Measurements from ENCODE around the gene OXT.

The OXT gene

GRCh38 chr20:3072530-3073250 is 1.3 kb downstream of the OXT start:
- no peak for TF ChIP-seq USF1 (IDR thresholded peaks at IDR 0.05)
- no peak for TF ChIP-seq YY1 (IDR thresholded peaks at IDR 0.05; ENCODE audit: low read depth)
- no peak for TF ChIP-seq RAD21 (IDR thresholded peaks at IDR 0.05; ENCODE audit: low read depth)
- no peak for TF ChIP-seq FOXM1 (IDR thresholded peaks at IDR 0.05; ENCODE audit: borderline replicate concordance, low read depth)
- TF ChIP-seq EP300 (IDR thresholded peaks at IDR 0.05; ENCODE audit: borderline replicate concordance): no peak
- no peak for TF ChIP-seq TEAD4 (IDR thresholded peaks at IDR 0.05)

- TF ChIP-seq RAD21 (IDR thresholded peaks at IDR 0.05; ENCODE audit: low read depth): no peak
- TF ChIP-seq USF1 (IDR thresholded peaks at IDR 0.05): no peak
- no peak for TF ChIP-seq EP300 (IDR thresholded peaks at IDR 0.05; ENCODE audit: borderline replicate concordance)
- TF ChIP-seq EGR1 (IDR thresholded peaks at IDR 0.05): no peak
- no peak for TF ChIP-seq TEAD4 (IDR thresholded peaks at IDR 0.05)
- no peak for TF ChIP-seq TCF12 (IDR thresholded peaks at IDR 0.05; ENCODE audit: low read depth)
- no peak for TF ChIP-seq FOXM1 (IDR thresholded peaks at IDR 0.05; ENCODE audit: borderline replicate concordance, low read depth)
- TF ChIP-seq, protein P1, sequence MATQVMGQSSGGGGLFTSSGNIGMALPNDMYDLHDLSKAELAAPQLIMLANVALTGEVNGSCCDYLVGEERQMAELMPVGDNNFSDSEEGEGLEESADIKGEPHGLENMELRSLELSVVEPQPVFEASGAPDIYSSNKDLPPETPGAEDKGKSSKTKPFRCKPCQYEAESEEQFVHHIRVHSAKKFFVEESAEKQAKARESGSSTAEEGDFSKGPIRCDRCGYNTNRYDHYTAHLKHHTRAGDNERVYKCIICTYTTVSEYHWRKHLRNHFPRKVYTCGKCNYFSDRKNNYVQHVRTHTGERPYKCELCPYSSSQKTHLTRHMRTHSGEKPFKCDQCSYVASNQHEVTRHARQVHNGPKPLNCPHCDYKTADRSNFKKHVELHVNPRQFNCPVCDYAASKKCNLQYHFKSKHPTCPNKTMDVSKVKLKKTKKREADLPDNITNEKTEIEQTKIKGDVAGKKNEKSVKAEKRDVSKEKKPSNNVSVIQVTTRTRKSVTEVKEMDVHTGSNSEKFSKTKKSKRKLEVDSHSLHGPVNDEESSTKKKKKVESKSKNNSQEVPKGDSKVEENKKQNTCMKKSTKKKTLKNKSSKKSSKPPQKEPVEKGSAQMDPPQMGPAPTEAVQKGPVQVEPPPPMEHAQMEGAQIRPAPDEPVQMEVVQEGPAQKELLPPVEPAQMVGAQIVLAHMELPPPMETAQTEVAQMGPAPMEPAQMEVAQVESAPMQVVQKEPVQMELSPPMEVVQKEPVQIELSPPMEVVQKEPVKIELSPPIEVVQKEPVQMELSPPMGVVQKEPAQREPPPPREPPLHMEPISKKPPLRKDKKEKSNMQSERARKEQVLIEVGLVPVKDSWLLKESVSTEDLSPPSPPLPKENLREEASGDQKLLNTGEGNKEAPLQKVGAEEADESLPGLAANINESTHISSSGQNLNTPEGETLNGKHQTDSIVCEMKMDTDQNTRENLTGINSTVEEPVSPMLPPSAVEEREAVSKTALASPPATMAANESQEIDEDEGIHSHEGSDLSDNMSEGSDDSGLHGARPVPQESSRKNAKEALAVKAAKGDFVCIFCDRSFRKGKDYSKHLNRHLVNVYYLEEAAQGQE (IDR thresholded peaks at IDR 0.05; ENCODE audit: low read depth): no peak
- no peak for TF ChIP-seq MAX (IDR thresholded peaks at IDR 0.05)
- TF ChIP-seq CEBPB (IDR thresholded peaks at IDR 0.05): no peak
- TF ChIP-seq YY1 (IDR thresholded peaks at IDR 0.05; ENCODE audit: low read depth): no peak
- no peak for TF ChIP-seq TAF1 (IDR thresholded peaks at IDR 0.05; ENCODE audit: low read depth)
- TF ChIP-seq NFIC (IDR thresholded peaks at IDR 0.05): no peak
- TF ChIP-seq CREB1 (IDR thresholded peaks at IDR 0.05; ENCODE audit: low read depth): no peak
- no peak for TF ChIP-seq ZBTB7A (IDR thresholded peaks at IDR 0.05; ENCODE audit: low read depth)
Observed at GRCh38 chr20:3074812-3075211, 3.4 kb downstream of the OXT start.

DNA sequence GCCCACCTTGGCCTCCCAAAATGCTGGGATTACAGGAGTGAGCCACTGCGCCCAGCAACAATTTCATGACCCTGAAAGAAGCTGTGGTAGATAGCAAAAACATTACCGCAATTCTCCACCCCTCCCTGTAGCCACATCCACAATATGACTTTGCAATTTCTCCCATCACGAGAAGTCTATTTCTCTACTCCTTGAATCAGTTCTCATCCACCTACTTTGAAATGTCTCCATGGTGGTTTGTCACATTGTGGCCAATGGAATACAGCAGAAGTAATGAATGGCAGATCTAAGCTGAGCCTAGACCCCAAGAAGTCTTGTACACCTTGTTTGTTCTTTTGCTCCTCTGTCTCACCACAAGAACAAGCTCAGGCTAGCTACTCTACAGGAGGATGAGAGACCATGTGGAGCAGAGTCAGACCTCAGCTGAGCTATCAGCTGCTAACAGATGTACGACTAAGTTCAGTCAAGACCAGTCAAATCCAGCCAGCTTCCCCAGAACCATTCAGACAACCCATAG is 6.3 kb downstream of the OXT start:
- TF ChIP-seq EGR1 (IDR thresholded peaks at IDR 0.05) (no peak), YY1 (IDR thresholded peaks at IDR 0.05; ENCODE audit: low read depth) (no peak)

DNA sequence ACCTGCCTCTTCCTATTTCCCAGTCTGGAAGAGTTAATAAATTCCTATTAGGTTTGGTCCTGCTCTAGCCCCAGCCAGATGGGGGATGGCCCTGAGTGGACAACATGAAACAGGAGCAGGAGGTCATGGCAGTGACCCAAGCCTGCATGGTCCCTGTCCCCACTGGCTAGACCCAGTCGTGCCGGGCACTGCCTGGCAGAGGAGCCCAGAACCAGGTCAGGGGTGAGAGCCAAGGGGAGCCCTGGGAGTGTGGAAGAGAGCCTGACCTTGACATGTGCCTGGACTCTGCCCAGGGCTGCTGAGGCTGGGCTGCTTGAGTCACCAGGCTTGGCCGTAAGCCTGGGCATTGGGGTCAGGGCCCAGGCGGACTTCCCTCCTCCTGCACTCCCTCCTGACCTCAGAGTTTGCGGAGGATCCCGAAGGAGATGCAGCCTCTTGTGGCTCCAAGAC is 9.5 kb downstream of the OXT start:
- TF ChIP-seq CREB1 (IDR thresholded peaks at IDR 0.05; ENCODE audit: low read depth): no peak
- TF ChIP-seq, protein P1 (IDR thresholded peaks at IDR 0.05; ENCODE audit: low read depth): no peak
- no peak for TF ChIP-seq NFIC (IDR thresholded peaks at IDR 0.05)
- no peak for TF ChIP-seq TAF1 (IDR thresholded peaks at IDR 0.05; ENCODE audit: low read depth)
- TF ChIP-seq FOXM1 (IDR thresholded peaks at IDR 0.05; ENCODE audit: borderline replicate concordance, low read depth): no peak
- no peak for TF ChIP-seq TEAD4 (IDR thresholded peaks at IDR 0.05)
- TF ChIP-seq EP300 (IDR thresholded peaks at IDR 0.05; ENCODE audit: borderline replicate concordance): no peak
- no peak for TF ChIP-seq ZBTB7A (IDR thresholded peaks at IDR 0.05; ENCODE audit: low read depth)
- TF ChIP-seq USF1 (IDR thresholded peaks at IDR 0.05): no peak
- TF ChIP-seq EGR1 (IDR thresholded peaks at IDR 0.05): no peak
- no peak for TF ChIP-seq RAD21 (IDR thresholded peaks at IDR 0.05; ENCODE audit: low read depth)
- TF ChIP-seq MAX (IDR thresholded peaks at IDR 0.05): no peak
- TF ChIP-seq YY1 (IDR thresholded peaks at IDR 0.05; ENCODE audit: low read depth): no peak
- TF ChIP-seq CEBPB (IDR thresholded peaks at IDR 0.05): no peak

- TF ChIP-seq TAF1 (IDR thresholded peaks at IDR 0.05; ENCODE audit: low read depth): no peak
- no peak for TF ChIP-seq CREB1 (IDR thresholded peaks at IDR 0.05; ENCODE audit: low read depth)
- TF ChIP-seq NFIC (IDR thresholded peaks at IDR 0.05): no peak
- TF ChIP-seq FOXM1 (IDR thresholded peaks at IDR 0.05; ENCODE audit: borderline replicate concordance, low read depth): no peak
- TF ChIP-seq YY1 (IDR thresholded peaks at IDR 0.05; ENCODE audit: low read depth): no peak
- no peak for TF ChIP-seq CEBPB (IDR thresholded peaks at IDR 0.05)
- no peak for TF ChIP-seq USF1 (IDR thresholded peaks at IDR 0.05)
- no peak for TF ChIP-seq EGR1 (IDR thresholded peaks at IDR 0.05)
- no peak for TF ChIP-seq TCF12 (IDR thresholded peaks at IDR 0.05; ENCODE audit: low read depth)
- no peak for TF ChIP-seq MAX (IDR thresholded peaks at IDR 0.05)
- no peak for TF ChIP-seq RAD21 (IDR thresholded peaks at IDR 0.05; ENCODE audit: low read depth)
- no peak for TF ChIP-seq ZBTB7A (IDR thresholded peaks at IDR 0.05; ENCODE audit: low read depth)
- TF ChIP-seq TEAD4 (IDR thresholded peaks at IDR 0.05): no peak
- TF ChIP-seq, protein P1 (IDR thresholded peaks at IDR 0.05; ENCODE audit: low read depth): no peak
- TF ChIP-seq EP300 (IDR thresholded peaks at IDR 0.05; ENCODE audit: borderline replicate concordance): no peak
Observed at GRCh38 chr20:3081641-3082040, 10.2 kb downstream of the OXT start.

Measured in Ishikawa (cell line).